HG02759 (cell line): Measurements from ENCODE around the gene PAM.
"Not testable (repeated sequence)": the region's sequence is repeated elsewhere in the genome, so short reads cannot be mapped to it uniquely, and the experiment has no call there.

ENCODE experiments used
- ATAC-seq: cut with Tn5 transposase; IDR thresholded peaks from one replicate; pipeline ENCODE4 v1.9.1; 2021; ENCODE audit warnings: mild to moderate bottlenecking, moderate library complexity; ENCODE audit not compliant: unreplicated experiment

Gene PAM

DNA sequence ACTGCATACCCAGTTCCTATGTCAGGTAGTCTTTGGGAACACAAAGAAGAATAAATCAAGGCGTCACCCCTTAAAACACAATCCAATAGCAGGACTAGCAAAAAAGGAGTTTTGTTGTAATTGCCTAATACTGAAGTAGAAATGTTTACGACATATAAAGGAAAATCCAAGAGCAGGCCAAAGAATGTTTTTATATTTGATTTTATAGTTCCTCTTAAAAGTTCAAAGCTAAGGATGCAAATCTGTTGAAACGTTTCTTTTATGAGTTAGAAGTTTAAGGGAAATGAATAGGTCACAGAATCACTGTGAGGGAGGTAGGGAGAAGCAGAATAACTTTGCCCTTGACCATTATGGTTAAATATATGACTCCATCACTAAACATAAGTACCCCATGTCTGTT lies 136.1 kb downstream of the PAM start:
- no peak for ATAC-seq

DNA sequence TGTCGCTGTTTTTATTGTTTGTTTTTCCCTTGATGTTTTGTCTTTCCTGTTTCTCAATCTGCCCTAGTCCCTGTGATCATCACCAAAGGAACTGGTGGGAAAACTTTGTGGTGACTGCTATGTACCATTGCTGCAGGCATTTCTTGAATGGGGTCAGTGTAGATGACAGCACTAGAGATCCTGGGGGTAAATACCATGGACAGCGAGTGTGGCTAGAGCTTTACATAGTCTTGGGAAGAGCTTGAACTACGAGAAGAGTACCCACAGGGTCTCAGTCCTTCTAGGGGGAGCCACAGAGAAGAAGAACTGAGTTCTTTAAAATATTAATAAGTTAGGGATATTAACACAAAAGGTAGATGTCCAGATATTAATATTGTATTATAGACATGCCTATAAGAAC lies 138.8 kb downstream of the PAM start:
- ATAC-seq: no peak

DNA sequence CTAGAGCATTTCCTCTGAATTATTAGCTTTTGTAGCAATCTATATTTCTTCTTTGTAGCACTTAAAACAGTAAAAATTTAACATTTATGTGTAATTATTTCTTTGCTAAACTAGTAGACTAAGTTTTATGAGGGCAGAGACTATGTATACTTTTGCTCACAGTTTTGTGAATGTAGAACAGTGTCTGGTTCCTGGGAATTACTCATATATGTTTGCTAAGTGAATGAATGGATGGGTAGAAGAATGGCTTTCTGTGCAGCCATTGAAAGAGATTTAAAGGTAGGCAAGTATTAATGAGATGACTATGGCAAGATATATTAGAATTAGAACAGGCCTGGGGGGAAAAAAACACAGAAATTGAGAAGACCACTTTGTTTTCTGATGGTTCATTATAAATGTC lies 140.1 kb downstream of the PAM start:
- ATAC-seq: no peak

DNA sequence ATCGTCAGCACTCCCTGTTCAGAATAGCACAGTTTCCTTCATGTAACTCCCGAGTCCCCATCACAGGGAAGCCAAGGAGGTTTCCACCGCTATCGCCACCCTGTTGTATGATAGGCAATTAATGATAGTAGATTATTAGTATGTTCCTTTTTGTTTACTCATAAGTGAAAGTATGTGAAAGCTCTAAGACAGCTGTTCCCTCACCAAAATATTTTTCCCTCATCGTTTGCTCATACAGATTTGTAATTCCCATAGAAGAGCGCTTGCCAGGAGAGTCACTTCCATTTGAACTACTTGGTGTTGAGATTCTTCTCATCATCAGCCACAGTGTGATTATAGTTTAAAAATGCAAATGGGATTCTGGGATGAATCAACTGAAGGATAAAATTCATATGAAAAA lies 140.9 kb downstream of the PAM start:
- ATAC-seq: no peak

DNA sequence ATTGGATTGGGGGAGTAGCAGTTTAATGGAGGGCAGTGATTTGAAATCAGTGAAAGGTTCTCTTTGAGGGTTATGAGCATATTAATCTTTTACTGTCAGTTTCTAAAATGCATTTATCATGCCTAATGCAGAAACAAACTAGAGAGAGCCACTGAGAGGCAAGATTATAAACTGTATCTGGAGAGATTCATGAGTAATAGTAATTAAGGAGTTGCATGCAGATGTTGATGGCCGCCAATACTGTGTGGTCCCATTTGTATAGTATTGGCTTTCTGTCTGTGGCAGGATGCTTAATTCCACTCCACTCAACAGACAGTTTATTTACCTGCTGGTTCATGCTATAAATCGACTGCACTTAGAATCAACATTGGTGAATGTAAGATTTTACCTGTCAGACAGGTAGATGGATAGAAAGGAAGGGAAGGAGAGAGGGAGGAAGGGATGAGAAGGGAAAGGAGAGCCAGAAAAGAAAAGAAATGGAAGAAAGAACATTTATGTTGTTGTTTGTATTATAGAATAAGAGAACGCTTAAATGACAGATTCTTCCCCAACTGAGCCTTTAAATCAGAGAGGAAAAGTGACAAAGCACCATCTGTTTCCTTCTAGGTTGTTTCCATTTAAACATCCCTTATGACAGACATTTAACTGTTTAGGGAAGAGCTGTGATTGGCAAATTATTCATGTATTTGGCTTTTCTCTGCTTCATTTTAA lies 146.5 kb downstream of the PAM start:
- no peak for ATAC-seq

DNA sequence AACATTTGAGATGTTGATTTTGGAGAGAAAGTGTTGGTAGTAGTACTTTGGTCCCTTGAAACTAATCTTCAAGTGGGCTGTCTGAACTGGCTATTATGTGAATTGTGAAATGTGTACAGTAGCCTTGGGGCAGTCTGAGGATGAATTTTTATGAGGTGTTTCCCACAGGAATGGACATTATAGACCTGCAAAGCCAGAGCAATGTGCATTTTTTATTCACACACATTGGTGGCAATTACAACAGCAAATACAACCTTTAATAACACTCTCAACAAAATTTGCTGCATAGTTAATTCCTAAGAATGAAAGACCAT lies 147.0 kb downstream of the PAM start:
- ATAC-seq: no peak

DNA sequence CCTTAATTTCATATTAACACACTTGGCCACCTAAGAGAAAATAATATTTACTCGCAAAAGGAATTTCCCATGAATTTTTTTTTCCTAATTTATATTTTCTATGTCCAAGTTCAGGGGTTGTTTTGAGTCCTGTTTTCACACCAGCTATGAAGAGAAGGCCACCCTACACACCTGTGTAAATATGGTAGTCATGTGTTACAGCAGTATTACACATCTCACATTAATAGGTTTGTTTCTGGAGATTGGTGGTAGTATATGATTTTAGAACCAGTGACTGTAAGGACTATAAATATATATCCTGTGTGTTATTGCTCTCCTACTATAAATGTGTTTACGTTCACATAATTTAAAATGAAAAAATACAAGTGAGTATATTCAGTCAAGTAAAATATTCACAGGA lies 147.5 kb downstream of the PAM start:
- ATAC-seq: no peak

DNA sequence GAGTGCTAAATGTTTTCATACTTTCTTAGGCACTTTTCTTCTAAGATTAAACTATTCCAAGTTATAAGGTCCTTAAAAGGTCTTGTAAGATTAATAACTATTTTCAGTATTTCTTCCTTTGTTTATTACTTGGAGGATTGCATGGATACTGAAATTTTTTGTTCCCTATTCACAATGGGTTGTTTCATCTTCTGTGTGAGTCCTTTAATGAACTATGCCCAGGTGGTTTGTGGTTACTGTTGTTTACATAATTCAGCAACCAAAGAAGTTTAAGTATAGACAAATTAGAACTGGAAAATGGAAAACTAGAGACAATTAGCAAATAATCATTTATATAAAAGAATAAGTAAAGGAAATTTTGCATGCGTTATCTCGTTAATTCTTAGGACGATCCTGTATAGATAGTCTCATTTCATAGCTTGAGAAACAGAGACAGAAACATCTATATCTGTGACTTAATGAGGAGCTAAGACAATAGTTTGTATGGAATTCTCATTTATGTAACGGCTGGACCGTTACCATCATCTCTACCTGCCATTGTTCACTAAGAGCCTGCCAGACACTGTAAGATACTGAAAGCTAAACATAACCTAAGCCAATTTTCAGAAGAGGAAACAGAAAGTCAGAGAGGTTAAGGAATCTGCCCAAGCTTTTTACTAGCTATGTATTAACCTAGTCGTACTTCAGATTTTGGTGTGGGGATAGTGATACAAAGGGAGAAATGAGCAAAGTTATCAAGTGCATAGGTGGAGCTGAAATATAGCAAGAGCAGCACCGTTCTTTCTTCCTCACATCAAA lies 148.2 kb downstream of the PAM start:
- no peak for ATAC-seq

DNA sequence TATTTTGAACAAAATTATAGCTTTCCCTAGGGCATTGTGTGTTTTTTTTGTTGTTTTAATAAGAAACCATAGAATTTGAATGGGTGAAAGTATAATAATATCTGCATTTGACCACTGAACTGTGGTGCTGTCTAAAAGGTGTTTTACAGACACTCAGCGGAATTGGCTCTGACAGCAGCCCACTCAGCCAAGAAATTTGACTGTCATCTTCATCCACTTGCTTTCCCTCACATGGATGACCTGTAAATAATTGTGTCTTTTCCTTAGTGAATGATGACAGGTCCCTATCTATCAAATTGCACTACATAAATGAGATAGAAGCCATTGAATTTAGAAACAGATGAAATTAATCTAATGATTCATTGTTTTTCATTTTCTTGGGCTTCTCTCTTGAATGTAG lies 150.0 kb downstream of the PAM start:
- ATAC-seq: no peak

DNA sequence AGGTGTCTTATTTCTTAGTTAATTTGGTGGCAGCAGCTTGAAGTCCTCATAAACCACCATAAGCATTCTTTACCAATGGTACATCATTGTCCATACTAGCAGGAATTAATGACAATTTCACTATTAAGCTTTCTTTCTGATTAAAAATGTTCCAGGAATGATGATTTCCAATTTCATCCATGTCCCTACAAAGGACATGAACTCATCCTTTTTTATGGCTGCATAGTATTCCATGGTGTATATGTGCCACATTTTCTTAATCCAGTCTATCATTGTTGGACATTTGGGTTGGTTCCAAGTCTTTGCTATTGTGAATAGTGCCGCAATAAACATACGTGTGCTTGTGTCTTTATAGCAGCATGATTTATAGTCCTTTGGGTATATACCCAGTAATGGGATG lies 152.0 kb downstream of the PAM start:
- ATAC-seq: not testable (repeated sequence)

DNA sequence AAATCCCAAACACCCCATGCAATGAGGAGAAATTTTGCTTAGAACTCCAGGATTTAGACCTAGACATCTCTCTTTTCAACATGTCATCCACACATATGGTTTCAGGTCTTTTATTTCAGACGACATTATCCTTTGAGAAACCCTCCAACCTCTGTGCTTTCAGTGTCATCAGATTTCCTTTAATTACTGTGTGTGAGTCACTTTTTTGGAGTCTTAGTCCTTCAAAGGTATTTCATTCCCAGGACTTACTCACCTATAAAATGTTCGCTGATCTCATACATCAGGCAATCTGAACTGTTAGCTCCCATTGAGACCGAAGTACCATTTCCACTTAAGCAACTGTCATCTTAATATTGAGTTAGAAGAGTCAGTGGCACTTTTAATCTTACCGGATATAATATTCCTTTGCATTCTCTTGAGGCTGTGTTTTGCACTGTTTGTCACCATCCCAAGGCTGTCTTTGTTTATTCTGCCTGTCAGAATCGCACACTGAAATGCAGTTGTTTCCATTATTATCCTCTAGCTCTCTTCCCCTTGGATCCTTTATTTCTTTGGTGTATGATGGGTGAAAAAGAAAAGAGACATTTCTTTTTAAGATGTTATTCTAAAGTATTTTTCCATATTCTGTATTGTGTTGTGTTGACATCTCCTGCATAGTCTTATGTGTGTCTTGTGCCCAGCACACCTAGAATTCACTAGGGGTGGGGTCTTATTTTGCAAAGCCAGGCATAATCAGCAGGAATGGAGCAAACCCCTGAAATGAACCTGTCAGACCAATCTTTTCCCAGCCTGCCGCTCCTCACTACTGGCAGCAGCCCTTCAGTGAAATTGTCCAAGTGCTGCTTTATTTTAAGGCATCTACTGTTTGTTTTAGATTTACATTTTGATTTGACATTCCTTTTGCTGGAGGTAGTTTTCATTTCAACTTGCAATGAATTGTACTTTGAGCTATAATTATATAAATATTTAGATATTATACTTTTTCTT lies 155.4 kb downstream of the PAM start:
- ATAC-seq: no peak

DNA sequence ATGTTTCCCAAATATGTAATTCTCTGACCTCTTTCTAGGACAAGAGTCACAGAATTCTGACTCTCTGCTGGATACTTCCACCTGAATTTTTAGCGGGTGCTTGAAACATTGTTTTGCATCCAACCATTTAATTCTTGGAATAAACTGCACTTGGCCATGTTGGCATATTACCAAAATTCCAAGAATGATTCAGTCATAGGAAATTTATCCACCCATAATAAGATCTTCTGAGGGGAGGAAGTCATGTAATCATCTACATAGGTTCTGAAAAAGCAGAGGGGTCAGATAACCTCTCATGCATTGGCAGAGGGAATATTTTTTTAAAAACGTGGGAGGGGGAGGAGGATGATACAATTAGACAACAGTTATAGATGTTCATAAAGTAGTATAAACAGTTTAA lies 156.9 kb downstream of the PAM start:
- no peak for ATAC-seq

DNA sequence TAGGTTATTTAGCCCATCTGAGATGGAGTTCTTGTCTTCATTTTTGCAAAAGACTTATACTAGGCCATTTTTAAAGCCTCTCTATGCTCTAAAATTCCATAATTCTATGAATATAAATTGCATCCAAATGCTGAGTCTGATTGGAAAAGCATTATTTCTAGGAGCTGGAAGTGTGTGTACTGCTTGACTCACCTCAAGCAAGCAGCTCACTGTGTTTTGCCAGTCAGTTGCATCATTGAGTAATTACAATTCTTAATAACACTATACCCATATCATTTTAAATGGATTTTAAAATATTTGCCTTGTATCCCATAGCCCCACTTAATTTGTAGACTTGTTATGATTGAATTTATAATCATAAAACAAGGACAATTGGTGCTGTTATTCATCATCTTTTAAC lies 161.0 kb downstream of the PAM start:
- ATAC-seq: no peak

DNA sequence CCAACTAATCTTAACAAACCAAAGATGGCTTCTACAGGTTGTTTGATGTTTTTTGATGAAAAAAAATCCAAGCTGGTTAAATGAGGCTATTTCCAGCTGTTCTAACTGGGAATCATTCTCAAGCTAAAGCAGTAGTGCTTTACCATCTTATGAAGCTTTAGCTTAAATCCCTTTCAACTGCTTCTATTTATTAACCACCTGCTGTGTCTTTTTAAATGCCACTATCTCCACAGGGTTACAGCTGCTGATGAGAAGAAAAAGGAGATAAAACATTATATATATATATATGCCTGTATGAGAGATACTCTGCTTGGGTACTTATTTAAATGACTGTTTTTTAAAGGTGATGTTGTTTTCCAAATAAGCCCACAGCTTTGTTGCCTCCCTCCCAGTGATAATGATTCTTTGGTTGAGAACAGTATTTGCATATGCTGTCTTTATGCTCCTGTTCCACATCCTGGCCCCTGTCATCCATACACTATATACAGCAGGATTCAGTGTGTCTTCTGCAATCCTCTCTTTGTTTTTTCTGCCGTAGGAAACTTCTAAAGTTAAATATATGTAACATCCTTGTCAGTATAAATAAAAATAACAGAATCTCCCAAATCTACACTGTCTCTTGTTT lies 164.0 kb downstream of the PAM start:
- ATAC-seq: no peak

DNA sequence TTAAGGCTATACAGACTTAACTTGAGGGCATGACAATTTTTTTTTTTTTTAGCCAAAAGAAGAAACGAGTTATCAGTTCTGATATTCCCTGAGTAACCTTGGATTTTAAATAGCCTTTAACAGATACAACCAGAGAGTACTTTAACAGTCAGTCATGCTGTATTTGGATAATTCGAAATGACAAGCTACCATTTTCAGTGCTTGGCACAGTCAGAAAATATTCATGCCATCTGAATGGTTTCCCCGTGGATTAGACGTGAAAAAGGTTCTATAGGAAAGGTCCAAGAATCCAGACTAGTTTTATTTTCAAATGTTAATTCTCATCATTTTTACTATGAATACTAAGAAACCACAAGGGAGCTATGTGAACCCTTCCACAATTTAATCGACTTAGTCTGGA lies 165.7 kb downstream of the PAM start:
- ATAC-seq: no peak

DNA sequence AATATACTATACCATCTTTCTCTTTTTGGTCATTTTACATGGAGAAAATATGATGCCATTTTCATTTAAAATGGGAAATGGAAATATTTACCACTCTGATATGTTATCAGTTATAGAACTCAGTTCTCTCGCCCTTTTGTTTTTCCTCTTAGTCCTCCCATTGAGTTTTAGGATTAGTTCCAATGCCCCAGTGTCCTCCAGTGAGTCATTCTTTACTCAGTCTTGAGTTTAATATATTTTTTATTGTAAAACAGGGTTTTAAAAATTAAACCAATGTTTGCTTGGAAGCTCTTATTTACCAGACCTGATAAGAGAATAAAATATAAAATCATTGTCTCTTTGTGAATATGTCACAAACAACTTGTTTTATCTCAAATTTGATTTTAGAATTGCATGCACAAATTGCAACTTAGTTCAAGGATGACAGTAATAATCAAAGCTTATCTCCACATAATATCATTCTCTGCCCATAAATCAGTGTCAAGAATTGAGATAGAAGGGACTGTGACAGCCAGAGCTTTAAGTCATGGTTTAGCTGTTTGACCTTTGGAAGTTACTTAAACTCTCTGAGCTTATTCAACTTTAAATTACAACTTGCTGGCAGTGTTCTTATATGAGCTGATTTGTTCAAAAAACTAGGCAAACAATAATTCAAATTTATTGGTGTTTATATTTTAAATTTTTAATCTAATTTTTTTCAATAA lies 166.4 kb downstream of the PAM start:
- ATAC-seq: no peak

DNA sequence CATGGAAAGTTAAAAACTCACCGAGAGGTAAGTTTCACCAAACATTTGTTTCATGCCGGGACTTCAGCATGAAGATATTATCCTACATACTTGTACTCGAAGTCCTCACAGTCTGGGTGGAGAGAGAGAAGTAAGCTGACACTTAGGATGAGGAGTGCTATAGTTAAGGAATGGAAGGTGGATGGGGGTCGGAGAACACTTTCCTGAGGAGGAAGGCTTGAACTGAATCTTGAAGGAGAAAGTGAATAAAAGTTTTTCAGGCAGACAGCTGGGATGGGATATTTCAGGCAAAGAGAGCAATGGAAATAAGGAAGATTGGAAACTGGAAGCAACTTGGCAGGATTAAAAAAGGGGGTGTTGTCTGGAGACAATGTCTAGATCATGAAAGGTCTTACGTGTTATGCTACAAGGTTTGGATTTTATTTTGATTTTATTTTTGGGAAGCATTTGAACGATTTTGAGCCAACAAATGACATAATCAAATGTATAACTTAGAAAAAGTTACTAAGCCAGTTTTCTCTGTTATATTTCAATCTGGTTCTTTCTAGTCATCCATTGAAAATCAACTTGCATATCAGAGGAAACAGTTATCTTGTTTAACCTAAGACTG lies 167.1 kb downstream of the PAM start:
- no peak for ATAC-seq

DNA sequence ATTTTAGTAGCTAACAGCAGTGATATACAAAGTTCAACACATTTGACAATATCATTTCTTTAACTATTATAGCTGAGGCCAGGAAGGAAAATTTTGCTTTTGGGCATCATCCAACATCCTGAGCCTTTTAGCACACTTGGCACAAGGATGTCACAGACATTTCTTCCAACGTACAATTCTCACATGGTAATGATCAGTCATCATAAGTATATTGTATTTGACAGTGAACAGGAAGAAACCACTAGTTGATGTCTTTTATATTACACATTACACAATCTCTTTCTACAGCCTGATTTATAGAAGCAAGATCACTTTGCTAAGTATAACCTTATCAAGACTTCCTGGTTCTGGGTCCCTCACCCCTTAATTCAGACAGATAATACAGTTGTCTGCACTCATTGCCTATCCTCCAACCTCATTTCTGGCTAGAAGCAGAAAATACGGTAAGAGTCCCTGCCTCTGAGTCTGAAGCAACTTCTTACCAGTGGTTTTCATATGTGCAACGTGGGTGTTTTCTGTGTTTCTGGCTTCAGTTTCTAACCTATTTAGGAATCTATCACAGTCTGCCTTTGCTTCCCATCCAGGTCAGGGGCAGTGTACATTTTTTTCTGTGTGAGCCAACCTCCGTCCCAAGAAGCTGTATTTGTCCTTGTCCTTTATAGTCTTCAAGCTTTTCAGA lies 167.8 kb downstream of the PAM start:
- ATAC-seq: no peak

DNA sequence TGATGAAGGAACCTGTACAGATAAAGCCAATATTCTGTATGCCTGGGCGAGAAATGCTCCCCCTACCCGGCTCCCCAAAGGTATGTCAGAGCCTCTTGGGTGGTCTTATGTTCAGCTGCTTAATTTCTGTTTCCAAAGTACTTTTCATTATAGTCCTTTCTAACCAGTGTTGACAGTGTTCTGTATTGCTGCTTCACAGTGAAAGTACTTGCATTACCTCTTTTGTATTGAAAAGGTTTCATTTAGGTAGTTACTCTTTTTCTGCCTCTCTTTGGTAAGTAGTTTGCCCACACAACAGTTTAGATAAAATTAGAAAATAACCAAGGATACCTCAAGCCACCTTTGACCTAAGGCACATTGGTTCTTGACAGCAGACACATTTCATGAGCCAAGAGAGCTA lies 169.9 kb downstream of the PAM start:
- no peak for ATAC-seq

DNA sequence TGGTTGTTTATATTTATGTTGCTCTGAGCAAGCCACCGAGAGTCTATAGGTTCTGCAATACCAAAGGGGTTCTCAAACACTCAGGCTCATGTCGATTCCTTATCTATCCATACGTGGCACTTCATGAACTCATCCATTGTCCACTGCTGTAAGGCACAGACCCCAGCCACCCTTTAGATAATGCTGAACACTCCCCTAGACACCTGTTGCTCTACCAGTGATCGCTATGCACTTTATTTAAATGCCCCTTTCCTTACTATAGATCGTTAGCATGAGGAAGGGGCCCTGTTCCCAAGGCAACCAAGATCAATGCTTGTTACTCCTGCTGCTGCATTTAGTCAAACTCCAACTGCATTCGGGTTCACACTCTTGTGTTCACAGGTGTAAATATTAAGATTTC lies 171.9 kb downstream of the PAM start:
- ATAC-seq: no peak
